ENCODE data around the gene GTF3C2. TPM values are rescaled to one million over a fixed set of nuclear protein-coding genes. Genes with fewer than 3 reads are reported as not detected.
A peak's percentile ranks its signal among the peaks of the same experiment; 100 is the strongest.

Gene GTF3C2
- total RNA-seq, 4 donors from 2014 or later, result 25.3 to 45.6 (median 40.5) TPM

DNA sequence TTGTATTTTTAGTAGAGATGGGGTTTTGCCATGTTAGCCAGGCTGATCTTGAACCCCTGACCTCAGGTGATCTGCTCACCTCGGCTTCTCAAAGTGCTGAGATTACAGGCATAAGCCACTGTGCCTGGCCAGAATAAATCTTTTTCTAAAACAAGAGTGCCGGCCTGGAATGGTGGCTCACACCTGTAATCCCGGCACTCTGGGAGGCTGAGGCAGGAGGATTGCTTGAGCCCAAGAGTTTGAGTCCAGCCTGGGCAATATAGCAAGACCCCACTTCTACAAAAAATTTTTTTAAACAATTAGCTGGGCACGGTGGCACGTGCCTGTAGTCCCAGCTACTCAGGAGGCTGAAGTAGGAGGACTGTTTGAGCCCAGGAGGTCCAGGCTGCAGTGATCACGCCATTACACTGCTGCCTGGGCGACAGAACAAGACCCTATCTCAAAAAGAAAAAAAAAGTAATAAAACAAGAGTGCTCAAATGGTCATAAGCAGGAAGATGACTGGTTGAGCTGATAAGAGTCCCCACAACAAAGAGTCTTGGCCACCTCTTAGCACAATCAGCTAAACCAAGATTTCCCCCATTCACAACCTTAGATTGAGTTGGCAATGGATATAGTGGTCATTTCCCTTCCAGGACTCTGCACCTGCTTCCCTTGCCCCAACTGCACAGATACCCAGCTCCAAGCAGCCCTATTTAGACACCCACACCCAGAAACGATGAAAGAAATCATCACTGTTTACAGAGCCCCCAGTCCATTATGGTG, 42.5 kb downstream of the GTF3C2 start:
- no peak overlapping the region for H3K4me3 ChIP-seq
- in situ Hi-C loops (cut with MboI; ENCODE audit: low sequenced_read_pairs in 4 of 4), result no loop called here
- H3K9me3 ChIP-seq, result no peaks in the 10 kb centered on the region
- DNase-seq, result no peak
- no peaks in the 10 kb centered on the region for H3K27me3 ChIP-seq
- peaks cover 19 to 20% of the 10 kb centered on the region in 2 donors for H3K4me1 ChIP-seq
- peak overlapping the region; percentile 44 to 61 (median 48) for H3K27ac ChIP-seq
- TF ChIP-seq, protein P1, sequence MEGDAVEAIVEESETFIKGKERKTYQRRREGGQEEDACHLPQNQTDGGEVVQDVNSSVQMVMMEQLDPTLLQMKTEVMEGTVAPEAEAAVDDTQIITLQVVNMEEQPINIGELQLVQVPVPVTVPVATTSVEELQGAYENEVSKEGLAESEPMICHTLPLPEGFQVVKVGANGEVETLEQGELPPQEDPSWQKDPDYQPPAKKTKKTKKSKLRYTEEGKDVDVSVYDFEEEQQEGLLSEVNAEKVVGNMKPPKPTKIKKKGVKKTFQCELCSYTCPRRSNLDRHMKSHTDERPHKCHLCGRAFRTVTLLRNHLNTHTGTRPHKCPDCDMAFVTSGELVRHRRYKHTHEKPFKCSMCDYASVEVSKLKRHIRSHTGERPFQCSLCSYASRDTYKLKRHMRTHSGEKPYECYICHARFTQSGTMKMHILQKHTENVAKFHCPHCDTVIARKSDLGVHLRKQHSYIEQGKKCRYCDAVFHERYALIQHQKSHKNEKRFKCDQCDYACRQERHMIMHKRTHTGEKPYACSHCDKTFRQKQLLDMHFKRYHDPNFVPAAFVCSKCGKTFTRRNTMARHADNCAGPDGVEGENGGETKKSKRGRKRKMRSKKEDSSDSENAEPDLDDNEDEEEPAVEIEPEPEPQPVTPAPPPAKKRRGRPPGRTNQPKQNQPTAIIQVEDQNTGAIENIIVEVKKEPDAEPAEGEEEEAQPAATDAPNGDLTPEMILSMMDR (IDR thresholded peaks at IDR 0.05 in 4 of 5, conservative IDR thresholded peaks at IDR 0.05 in 1 of 5), result no peak
- TF ChIP-seq POLR2A (IDR thresholded peaks at IDR 0.05), result peak in 1 of 2 donors; percentile 31
- intact Hi-C loops (cut with DNase I; ENCODE audit: low total_unique reads), result loop anchor here (2.0 kb wide), 1 partner anchor 17 kb away; no protein-coding TSS in a partner anchor
- ATAC-seq, result peak; percentile 1 to 6
- no peaks in the 10 kb centered on the region for H3K36me3 ChIP-seq

DNA sequence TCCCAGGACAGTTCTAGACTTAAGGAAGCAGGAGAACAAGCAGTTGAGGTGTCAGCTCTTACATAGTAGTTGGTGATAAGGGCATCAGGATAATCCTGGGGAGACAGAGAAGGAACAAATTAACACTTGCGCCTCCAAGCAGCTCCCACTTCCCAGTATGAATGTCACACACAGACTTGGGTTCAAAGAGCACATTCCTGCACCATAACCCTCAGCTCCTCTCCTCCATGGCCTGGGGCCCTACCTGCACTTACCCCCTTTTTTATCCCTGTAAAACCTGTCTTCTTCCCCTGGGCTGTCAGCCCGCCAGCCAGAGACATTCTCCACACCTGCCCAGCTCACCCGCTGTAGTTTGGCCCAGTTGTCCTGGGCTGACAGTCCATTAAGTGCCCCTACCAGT, 44.4 kb downstream of the GTF3C2 start:
- no peak overlapping the region for H3K4me3 ChIP-seq
- H3K4me1 ChIP-seq, result peaks cover 15 to 25% of the 10 kb centered on the region in 2 donors
- H3K36me3 ChIP-seq, result peaks cover 0 to 3% of the 10 kb centered on the region in 2 donors
- no peaks in the 10 kb centered on the region for H3K9me3 ChIP-seq
- in situ Hi-C loops (cut with MboI; ENCODE audit: low sequenced_read_pairs in 4 of 4), result no loop called here
- ATAC-seq (no peak), DNase-seq (no peak)
- intact Hi-C loops (cut with DNase I; ENCODE audit: low total_unique reads), result no loop called here
- TF ChIP-seq, protein P1 (IDR thresholded peaks at IDR 0.05 in 4 of 5, conservative IDR thresholded peaks at IDR 0.05 in 1 of 5), result no peak
- no peak for TF ChIP-seq POLR2A (IDR thresholded peaks at IDR 0.05)
- H3K27ac ChIP-seq, result peak overlapping the region; percentile 39 to 97 (median 48)
- H3K27me3 ChIP-seq, result peaks cover 0 to under 1% (median 0%) of the 10 kb centered on the region in 3 donors

DNA sequence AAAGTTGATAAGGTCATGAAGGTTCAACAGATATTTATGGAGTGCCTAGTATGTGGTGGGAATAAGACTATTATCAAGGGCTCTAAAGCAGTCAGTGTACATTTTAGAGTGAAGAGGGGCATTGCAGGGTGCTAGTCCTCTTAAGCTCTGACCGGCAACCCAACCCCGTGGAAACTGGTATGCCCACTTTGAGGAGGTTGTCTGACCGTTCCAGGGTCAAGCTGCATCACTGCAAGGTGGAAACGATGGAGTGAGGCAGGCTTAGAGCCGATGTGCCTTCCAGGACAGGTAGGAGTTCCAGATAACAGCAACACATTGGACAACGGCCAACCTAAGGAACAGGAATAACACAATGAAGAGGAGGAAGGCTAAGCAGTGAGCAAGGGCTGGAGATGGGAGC, 46.9 kb downstream of the GTF3C2 start:
- intact Hi-C loops (cut with DNase I; ENCODE audit: low total_unique reads) (no loop called here), in situ Hi-C loops (cut with MboI; ENCODE audit: low sequenced_read_pairs in 4 of 4) (no loop called here)
- Histone ChIP-seq H3K4me3 (no peak overlapping the region), H3K36me3 (peaks cover 0 to 28% of the 10 kb centered on the region in 2 donors), H3K27me3 (peaks cover 0 to 4% (median 2%) of the 10 kb centered on the region in 3 donors), H3K27ac (peak overlapping the region in 3 of 4 donors; percentile 3 to 97 (median 30)), H3K4me1 (peaks cover 4 to 14% of the 10 kb centered on the region in 2 donors), H3K9me3 (no peaks in the 10 kb centered on the region)
- peak in 1 of 2 donors; percentile 3 for TF ChIP-seq POLR2A (IDR thresholded peaks at IDR 0.05)
- TF ChIP-seq, protein P1 (IDR thresholded peaks at IDR 0.05 in 4 of 5, conservative IDR thresholded peaks at IDR 0.05 in 1 of 5), result no peak
- no peak for DNase-seq
- no peak for ATAC-seq

DNA sequence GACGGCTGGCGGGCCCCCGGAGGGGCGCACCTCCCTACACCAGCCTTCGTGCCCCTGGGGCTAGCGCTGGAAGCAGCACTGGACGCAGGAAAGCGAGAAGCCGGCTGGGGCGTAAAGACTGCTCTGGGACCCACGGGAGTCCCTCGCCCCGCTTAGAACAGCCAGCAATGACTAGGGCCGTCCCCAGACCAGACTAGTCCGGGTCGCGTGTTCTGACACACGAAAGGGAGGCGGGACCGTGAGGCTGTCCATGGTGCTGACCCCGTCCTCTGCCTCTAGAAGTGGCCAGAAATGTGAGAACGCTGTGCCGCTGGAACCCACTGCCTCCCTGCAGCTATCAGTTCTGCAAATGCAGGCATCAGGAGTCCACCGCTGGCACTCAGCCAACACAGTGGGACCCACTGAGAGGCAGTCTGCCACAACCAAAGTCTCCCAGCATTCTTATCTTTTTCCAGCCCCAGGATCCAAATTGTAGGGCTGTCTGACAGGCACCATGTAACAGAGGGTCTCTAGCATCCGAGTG, 48.1 kb downstream of the GTF3C2 start, which contains the start of gene UCN:
TSS of gene UCN (minus strand) at position 87 of the 523 bp plus-strand sequence. CDS start 550 bp downstream, outside the sequence.
- Histone ChIP-seq H3K27ac (peak within 1 kb of the TSS; percentile 58 to 97 (median 74)), H3K9me3 (no peaks in the 10 kb centered on the region), H3K36me3 (peaks cover 0 to 33% of the 10 kb centered on the region in 2 donors), H3K4me3 (no peak within 1 kb of the TSS), H3K27me3 (peaks cover 0 to 4% (median 2%) of the 10 kb centered on the region in 3 donors), H3K4me1 (peaks cover 4 to 10% of the 10 kb centered on the region in 2 donors)
- peak in 1 of 2 donors; percentile 10 for ATAC-seq
- in situ Hi-C loops (cut with MboI; ENCODE audit: low sequenced_read_pairs in 4 of 4) (no loop called here), intact Hi-C loops (cut with DNase I; ENCODE audit: low total_unique reads) (no loop called here)
- DNase-seq, result no peak
- TF ChIP-seq, protein P1 (IDR thresholded peaks at IDR 0.05 in 4 of 5, conservative IDR thresholded peaks at IDR 0.05 in 1 of 5), result no peak
- no peak for TF ChIP-seq POLR2A (IDR thresholded peaks at IDR 0.05)

All from gastrocnemius medialis (tissue), 4 donors.